Activated T-cell treated with anti-CD3 and anti-CD28 coated beads for 24 hours (primary cell): ENCODE measurements around the gene OR6C65.
"Not testable (repeated sequence)": the region's sequence is repeated elsewhere in the genome, so short reads cannot be mapped to it uniquely, and the experiment has no call there.

Experiments used
- DNase-seq: peaks from one replicate; pipeline ENCODE4 v3.0.0-alpha.2; 2020; ENCODE audit warnings: low read depth

Gene OR6C65

GRCh38 chr12:55400229-55400628 is at the start of gene OR6C65:
OR6C65 (plus strand) TSS chr12:55400529; CDS start chr12:55400529, 0 bp downstream.
- DNase-seq: no peak

DNA sequence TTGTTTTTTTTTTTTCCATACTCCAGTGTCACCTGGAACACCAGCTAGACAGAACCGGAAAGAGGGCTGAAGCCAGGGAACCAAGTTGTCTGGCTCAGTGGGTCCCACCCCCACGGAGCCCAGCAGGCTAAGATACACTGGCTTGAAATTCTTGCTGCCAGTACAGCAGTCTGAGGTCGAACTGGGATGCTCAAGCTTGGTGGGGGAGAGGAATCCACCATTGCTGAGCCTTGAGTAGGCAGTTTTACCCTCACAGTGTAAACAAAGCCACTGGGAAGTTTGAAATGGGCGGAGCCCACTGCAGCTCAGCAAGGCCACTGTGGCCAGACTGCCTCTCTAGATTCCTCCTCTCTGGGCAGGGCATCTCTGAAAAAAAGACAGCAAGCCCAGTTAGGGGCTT is 45.0 kb upstream of the OR6C65 start:
- not testable (repeated sequence) for DNase-seq

GRCh38 chr12:55362675-55363074 is 37.7 kb upstream of the OR6C65 start, which contains the start of gene OR6C75:
OR6C75 (plus strand) TSS chr12:55362975; CDS start chr12:55365111, 2,136 bp downstream.
- no peak for DNase-seq

- DNase-seq: no peak
Observed at GRCh38 chr12:55365086-55365485, 35.2 kb upstream of the OR6C65 start.

- DNase-seq: no peak
Observed at GRCh38 chr12:55372521-55372920, 27.8 kb upstream of the OR6C65 start.

- no peak for DNase-seq
Observed at GRCh38 chr12:55385891-55386290, 14.4 kb upstream of the OR6C65 start.

DNA sequence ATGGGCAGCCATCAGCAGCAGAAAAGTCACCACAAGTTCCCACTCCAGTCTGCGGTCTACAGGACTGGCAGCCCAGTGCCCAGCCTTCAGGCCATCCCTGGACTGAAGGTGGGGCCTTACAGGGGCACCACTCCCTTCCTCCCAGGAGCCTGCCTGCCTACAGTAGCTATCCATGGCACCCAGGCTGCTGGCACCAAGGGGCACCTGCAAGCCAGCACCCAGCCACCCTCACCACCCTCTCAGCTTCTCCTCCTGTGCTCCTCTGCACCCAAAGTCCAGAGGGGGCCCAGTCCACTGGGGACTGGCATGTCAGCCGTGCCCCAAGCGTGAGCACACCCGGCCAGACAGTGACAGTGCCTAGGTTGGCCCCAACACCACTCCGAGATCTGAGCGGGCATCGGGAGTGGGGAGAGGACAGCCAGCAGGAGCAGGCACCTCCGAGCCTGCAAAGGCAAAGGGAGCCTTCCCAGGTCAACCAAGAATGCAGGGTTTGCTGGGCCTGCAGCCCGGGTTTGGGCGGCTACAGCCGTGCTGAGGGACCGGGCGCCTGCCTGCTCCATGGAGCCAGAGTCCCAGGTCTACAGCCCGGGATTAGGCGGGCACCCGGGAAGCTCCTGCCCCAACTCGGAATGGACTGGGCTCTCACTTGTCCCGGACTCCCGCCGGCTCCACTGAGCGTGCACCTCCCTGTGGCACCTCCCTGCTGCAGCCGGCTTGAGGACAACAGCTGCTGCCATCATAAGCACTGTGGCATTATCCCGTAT is 8.1 kb upstream of the OR6C65 start:
- DNase-seq: no peak

DNA sequence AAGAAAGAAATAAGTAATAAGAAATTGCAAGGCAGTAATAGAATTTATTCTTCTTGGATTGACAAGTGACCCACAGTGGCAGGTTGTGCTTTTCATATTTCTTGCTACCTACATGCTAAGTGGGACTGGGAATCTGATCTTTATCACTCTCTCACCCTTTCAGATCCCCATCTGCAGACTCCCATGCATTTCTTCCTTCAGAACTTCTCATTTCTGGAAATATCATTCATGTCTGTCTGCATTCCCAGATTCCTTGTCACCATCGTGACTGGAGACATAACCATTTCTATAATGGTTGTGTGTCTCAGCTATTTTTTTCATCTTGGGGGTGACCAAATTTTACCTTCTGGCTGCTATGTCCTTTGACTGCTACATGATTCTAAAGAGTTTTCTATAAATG is 4.0 kb upstream of the OR6C65 start:
- DNase-seq: no peak

DNA sequence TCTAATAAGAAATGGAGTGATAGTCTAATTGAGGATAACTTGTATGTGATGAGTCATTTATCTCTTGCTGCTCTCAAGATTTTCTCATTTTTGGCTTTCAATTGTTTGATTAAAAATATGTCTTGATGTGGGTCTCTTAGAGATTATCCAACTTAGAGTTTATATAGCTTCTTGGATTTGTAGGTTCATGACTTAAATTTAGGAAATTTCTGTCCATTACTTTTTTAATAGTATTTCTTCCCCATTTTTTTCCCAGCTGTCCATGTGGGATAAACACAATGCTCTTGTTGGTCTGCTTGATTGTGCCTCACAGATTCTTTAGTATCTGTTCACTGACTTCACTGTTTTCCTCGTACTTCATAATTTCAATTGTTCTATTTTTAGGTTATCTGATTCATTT is 7.5 kb downstream of the OR6C65 start:
- no peak for DNase-seq

GRCh38 chr12:55409133-55409532 is 8.8 kb downstream of the OR6C65 start:
- not testable (repeated sequence) for DNase-seq

DNA sequence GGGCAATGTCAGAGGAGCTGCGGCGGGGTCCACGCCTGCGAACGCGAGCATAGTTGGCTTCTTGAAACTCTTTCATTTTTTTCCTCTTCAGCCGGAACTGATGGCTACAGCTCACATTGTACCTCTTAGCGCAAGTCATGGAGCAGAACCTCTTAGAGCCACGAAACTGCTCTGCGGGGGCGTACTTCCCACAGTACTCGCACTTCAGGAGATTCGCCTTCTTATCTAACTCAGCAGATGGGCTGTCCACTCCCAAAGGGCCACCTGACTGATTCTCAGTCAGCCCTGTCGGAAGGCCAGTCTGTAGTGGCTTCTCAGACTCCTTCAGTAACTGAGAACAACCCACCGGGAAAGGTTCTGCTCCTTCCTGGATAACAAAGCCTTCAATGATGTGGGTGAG is 11.8 kb downstream of the OR6C65 start:
- DNase-seq: not testable (repeated sequence)

DNA sequence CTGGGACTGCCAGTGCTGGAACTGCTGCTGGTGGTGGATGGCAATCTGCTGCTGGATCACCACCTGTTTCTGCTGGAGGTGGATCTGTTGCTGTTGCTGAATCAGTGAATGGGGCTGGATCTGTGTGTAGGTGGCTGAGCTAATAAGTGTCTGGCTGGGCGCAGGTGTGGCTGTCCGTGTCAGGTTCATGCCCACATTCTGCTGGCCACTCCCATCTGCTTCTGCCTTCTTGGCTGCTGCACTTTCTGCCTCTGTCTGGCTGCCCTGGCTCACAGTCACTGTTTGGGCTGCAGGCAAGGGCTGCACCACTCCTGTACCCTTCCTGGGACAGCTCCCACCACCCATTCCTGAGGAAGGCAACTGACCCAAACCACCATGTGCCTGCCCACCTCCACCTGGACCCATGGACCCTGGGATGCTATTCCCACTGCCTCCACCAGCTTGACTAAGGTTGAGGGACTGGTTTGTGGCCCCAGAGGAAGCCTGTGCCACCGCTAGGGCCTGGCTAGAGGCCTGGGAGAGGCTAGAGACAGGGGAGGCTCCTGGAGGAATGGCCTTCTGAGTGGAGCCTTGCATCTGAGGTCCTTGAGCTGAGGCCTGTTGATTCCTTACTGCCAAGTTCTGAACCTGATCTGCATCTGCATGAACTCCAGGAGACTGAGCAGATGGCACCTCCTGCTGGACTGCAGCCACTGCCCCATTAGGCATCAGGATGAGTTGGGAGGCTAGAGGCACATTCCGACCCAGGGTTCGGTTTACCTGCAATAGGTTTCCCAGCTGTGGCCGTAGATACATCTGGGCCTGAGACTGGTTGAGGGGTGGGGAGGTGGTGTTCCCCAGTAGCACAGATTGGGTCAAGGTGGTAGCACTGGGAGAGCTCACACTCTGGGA is 13.4 kb downstream of the OR6C65 start:
- DNase-seq: not testable (repeated sequence)

GRCh38 chr12:55414396-55414823 is 14.1 kb downstream of the OR6C65 start:
- not testable (repeated sequence) for DNase-seq

DNA sequence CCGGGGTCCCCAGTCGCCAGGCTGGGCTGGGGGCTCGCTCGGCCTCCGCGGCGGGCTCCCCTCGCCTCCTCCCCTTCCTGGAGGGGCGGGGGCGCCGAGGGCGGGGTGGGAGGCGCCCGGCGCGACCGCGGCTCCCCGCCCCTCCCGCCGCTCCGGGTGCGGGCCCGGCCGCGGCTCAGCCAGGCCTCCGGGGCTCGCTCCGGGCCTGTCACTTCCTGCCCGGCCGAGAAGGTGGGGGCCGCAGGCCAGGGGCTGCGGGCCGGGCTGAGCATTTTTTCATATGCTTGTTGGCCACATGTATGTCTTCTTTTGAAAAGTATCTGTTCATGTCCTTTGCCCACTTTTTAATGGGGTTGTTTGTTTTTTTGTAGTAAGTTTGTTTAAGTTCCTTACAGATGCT is 14.6 kb downstream of the OR6C65 start:
- DNase-seq: not testable (repeated sequence)

DNA sequence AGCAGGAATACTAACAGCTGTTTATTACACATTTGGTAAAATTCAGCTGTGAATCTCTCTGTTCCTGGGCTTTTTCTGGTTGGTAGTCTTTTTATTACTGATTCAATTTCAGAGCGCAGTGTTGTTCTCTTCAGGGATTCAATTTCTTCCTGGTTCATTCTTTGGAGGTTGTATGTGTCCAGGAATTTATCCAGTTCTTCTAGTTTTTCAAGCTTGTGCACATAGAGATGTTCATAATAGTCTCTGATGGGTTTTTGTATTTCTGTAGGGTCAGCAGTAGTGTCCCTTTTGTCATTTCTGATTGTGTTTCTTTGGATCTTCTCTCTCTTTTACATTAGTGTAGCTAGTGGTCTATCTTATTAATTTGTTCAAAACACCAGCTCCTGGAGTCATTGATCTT is 16.6 kb downstream of the OR6C65 start:
- no peak for DNase-seq

GRCh38 chr12:55420307-55420962 is 20.1 kb downstream of the OR6C65 start:
- no peak for DNase-seq

DNA sequence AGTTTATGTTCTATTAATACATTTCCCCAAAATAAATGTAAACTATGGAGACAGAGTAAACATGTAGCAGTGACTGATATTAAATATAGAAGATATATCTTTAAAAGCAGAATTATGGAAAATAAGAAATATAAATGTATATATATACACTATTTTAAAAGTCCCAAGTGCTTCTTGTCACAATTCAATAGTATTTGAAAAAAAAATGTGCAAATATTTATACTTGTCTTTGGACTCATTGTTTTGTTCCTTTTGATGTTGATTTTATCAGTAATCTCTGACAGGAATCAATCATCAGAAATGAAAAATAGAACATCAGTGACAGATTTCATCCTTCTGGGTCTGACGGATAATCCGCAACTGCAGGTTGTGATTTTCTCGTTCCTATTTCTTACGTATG is 25.6 kb downstream of the OR6C65 start, which contains the start of gene OR6C76:
Gene OR6C76 (plus strand): TSS at position 301 of the 400 bp plus-strand sequence. CDS start 0 bp downstream, at position 301.
- DNase-seq: no peak

DNA sequence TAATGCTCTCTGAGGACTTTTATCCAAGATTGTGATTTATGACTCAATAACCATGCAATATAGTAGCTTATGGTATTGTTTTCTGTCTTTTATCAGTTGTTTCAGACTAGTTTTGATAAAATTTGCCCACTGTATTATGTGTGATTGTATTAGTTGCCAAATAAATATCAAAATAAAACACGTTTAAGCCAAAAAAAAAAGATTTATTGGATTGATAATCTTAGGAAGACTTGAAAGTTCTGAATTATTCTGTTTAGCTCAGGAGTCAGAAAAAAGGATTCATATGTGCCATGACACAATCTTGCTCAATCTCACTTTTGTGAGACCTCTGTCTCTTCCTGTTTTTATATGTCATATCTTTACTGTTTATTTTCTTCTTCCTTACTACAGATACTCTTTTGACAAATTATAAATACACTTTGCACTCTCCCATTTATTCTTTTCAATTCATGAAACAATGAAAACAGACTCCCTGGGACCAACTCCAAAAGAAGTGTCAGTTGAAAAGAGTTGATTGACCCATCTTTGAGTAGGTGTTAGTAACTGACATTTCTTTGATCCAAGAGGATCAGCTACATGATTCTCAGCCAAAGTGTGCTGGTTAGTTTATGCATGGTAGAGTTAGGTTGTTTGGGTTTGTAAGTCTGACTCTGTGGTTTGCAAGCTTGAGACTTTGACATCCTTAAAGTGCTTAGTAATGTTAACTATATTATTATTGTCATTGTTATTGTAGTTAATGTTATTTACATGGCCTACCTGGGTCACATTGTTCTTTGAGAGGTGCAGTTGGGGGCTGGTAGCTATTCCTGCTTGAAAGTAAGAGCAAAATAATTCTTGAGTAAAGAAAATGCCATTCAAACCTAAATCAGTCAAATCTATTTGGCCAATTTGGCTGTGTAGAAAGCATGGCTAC is 28.3 kb downstream of the OR6C65 start:
- DNase-seq: no peak

- DNase-seq: not testable (repeated sequence)
Observed at GRCh38 chr12:55441233-55441632, 40.9 kb downstream of the OR6C65 start.

GRCh38 chr12:55443776-55444175 is 43.4 kb downstream of the OR6C65 start, which contains the start of gene OR6C2:
OR6C2 (plus strand) TSS chr12:55444076; CDS start chr12:55452214, 8,138 bp downstream.
- DNase-seq: no peak

DNA sequence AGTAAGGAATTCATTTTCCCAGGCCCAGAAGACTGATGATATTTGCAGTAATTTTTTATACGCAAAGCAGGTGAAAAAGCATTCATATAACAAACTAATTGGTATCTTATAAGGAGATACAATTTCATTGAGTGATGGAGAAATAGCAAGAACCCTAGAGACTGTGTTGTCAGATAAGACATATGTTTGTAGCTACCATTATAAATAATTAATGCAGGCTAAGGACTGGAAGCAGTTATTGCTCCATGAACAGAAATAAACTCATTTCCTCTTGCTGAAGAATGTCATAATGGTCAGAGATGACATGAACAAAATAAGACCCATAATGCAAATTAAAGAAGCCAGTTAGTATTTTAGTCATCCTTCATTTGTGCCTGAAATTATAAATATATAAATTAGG is 45.0 kb downstream of the OR6C65 start:
- DNase-seq: no peak
